Esophagus muscularis mucosa (tissue), 4 donors: Measurements from ENCODE around the gene KRTAP3-1. TPM values are rescaled to one million over a fixed set of nuclear protein-coding genes. Genes with fewer than 3 reads are reported as not detected.

Experiments
- DNase-seq: peaks from one replicate; pipeline ENCODE4 v3.0.0-alpha.2; 2017; ENCODE audit errors: extremely low spot score
- H3K27ac ChIP-seq, 4 donors: fragments of 200-600 bp; sonication (generic); replicated peaks in 1 of 4; 1 replicate in 3 of 4; 2 replicates in 1 of 4; pipeline ENCODE4 v1.5.1; 2016 to 2019; ENCODE audit warnings: mild to moderate bottlenecking in 1 of 4
- H3K27me3 ChIP-seq, 4 donors: fragments of 200-600 bp; sonication (generic); one replicate each; pipeline versions ENCODE4 v1.5.1 to v1.6.0; 2016 to 2019
- H3K36me3 ChIP-seq, 4 donors: fragments of 200-600 bp; sonication (generic); one replicate each; pipeline ENCODE4 v1.5.1; 2016 to 2019
- H3K4me1 ChIP-seq, 4 donors: fragments of 200-600 bp; sonication (generic); one replicate each; pipeline ENCODE4 v1.5.1; 2016 to 2019
- H3K4me3 ChIP-seq, 4 donors: fragments of 200-600 bp; sonication (generic); 1 replicate in 2 of 4; 2 replicates in 2 of 4; pipeline ENCODE4 v1.5.1; 2016 to 2019; ENCODE audit warnings: mild to moderate bottlenecking in 4 of 4, moderate library complexity in 1 of 4
- H3K9me3 ChIP-seq, 4 donors: fragments of 200-600 bp; sonication (generic); 1 replicate in 3 of 4; 2 replicates in 1 of 4; pipeline ENCODE4 v1.5.1; 2016 to 2019
- CTCF ChIP-seq, 3 experiments: fragments of 200-600 bp in 2 of 3; fragments of 450-650 bp in 1 of 3; sonication (generic) in 2 of 3; IDR thresholded peaks; one replicate each; pipeline ENCODE4 v1.5.1; 2017 to 2019; ENCODE audit warnings: antibody characterized with exemption in 3 of 3, mild to moderate bottlenecking in 2 of 3, moderate library complexity in 1 of 3
- EP300 ChIP-seq: sonication (generic); formaldehyde crosslinking; IDR thresholded peaks from one replicate; pipeline ENCODE4 v1.6.1; 2017; ENCODE audit warnings: antibody characterized with exemption
- POLR2A ChIP-seq: fragments of 450-650 bp; IDR thresholded peaks from one replicate; pipeline ENCODE4 v1.6.1; 2017; ENCODE audit warnings: antibody characterized with exemption, moderate library complexity, mild to moderate bottlenecking, low read depth
- POLR2AphosphoS5 ChIP-seq, 2 donors: sonication (generic); formaldehyde crosslinking; IDR thresholded peaks; one replicate each; pipeline ENCODE4 v1.6.1; 2017; ENCODE audit warnings: antibody characterized with exemption in 2 of 2
- WGBS: methylation state at CpG from one replicate; pipeline ENCODE4 v1.1.5; 2018; 5-methylcytosine and 5-hydroxymethylcytosine counted together
- intact Hi-C: fragments of 100-400 bp; cut with DNase I; formaldehyde crosslinking; loops from one replicate; pipeline ENCODE4 v1.15.1; 2023
- total RNA-seq, 4 donors: library from RNA; depleted of rRNA; stranded (reverse); fragments of >200 nt; gene quantifications; one replicate each; pipeline versions ENCODE4 v1.1.0 to v1.2.1, GENCODE V29; 2016

KRTAP3-1 gene
- total RNA-seq, 4 donors from 2014 or later: not detected

DNA sequence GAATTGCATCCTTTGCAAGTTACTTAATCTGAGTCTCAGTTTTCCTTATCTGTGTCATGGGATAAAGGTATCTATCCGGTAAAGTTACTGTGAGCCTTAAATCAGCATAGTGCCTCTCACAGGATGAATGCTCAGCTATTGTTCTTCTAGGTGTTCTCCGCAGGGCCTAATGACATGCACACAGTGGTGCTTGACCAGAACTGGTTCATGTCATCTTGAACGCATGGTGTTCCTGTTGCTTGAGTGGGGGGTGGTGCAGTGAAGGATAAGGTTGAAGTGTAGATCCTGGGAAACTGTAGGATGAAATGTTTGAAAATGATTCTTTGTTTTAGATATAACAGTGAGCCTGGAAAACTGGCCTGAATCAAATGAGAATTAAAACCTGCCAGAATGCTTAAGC lies 28.8 kb downstream of the KRTAP3-1 start:
- no peak for TF ChIP-seq POLR2AphosphoS5 (IDR thresholded peaks at IDR 0.05)
- Histone ChIP-seq H3K27me3 (peaks cover 0 to 12% (median 0%) of the 10 kb centered on the region in 4 donors), H3K9me3 (no peaks in the 10 kb centered on the region), H3K27ac (no peak overlapping the region), H3K4me1 (peaks cover 6 to 10% (median 8%) of the 10 kb centered on the region in 4 donors), H3K4me3 (no peak overlapping the region), H3K36me3 (no peaks in the 10 kb centered on the region)
- WGBS: 85% methylated on average over 3 of the region's 3 CpGs
- intact Hi-C loops: no loop called here
- DNase-seq: no peak

- intact Hi-C loops: no loop called here
- DNase-seq: no peak
- H3K36me3 ChIP-seq: no peaks in the 10 kb centered on the region
- TF ChIP-seq POLR2A (no peak), CTCF (IDR thresholded peaks at IDR 0.05) (no peak), EP300 (no peak), POLR2AphosphoS5 (IDR thresholded peaks at IDR 0.05) (no peak)
- peaks cover 6 to 10% (median 8%) of the 10 kb centered on the region in 4 donors for H3K4me1 ChIP-seq
- H3K4me3 ChIP-seq: no peak overlapping the region
- H3K27ac ChIP-seq: no peak overlapping the region
- peaks cover 0 to 12% (median 0%) of the 10 kb centered on the region in 4 donors for H3K27me3 ChIP-seq
- WGBS: 84% methylated on average over 11 of the region's 13 CpGs
- H3K9me3 ChIP-seq: no peaks in the 10 kb centered on the region
Observed at GRCh38 chr17:40978575-40979151, 30.3 kb downstream of the KRTAP3-1 start.

DNA sequence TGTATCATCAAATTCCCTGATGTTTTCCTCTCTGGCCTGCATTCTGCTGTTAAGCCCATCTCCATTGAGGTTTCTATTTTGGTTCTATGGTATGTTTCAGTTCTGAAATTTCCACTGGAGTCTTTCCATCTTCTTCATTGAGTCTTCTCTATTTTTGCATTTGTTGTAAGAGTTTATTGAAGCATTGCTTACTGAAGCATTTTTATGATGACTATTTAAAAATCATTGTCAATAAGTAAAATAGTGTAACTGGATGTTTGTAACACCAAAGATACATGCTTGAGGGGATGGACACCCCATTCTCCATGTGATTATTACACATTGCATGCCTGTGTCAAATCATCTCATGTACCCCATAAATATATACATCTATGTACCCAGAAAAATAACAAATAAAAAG lies 33.4 kb downstream of the KRTAP3-1 start:
- H3K9me3 ChIP-seq: peaks cover 0 to 4% (median 0%) of the 10 kb centered on the region in 4 donors
- H3K27ac ChIP-seq: no peak overlapping the region
- no peak for TF ChIP-seq POLR2A
- TF ChIP-seq EP300: no peak
- no peak for TF ChIP-seq CTCF (IDR thresholded peaks at IDR 0.05)
- no peak for TF ChIP-seq POLR2AphosphoS5 (IDR thresholded peaks at IDR 0.05)
- H3K36me3 ChIP-seq: no peaks in the 10 kb centered on the region
- DNase-seq: no peak
- peaks cover 2 to 5% (median 3%) of the 10 kb centered on the region in 4 donors for H3K4me1 ChIP-seq
- no peak overlapping the region for H3K4me3 ChIP-seq
- H3K27me3 ChIP-seq: peaks cover 0 to 12% (median 0%) of the 10 kb centered on the region in 4 donors
- intact Hi-C loops: no loop called here

- no peak for DNase-seq
- no peaks in the 10 kb centered on the region for H3K36me3 ChIP-seq
- WGBS: 88% methylated on average over 3 of the region's 3 CpGs
- H3K27ac ChIP-seq: no peak overlapping the region
- H3K9me3 ChIP-seq: peaks cover 0 to 4% (median 0%) of the 10 kb centered on the region in 4 donors
- intact Hi-C loops: no loop called here
- peaks cover 0 to 12% (median 0%) of the 10 kb centered on the region in 4 donors for H3K27me3 ChIP-seq
- no peak overlapping the region for H3K4me3 ChIP-seq
- TF ChIP-seq POLR2A: no peak
- H3K4me1 ChIP-seq: no peaks in the 10 kb centered on the region
Observed at GRCh38 chr17:40974366-40974765, 34.6 kb downstream of the KRTAP3-1 start.

- no peaks in the 10 kb centered on the region for H3K4me1 ChIP-seq
- H3K27me3 ChIP-seq: no peaks in the 10 kb centered on the region
- no peak overlapping the region for H3K27ac ChIP-seq
- 80% methylated on average over 1 of the region's 1 CpG for WGBS
- H3K36me3 ChIP-seq: no peaks in the 10 kb centered on the region
- no peak for DNase-seq
- no peak overlapping the region for H3K4me3 ChIP-seq
- intact Hi-C loops: no loop called here
- H3K9me3 ChIP-seq: peaks cover 0 to 4% (median 0%) of the 10 kb centered on the region in 4 donors
- TF ChIP-seq EP300: no peak
Observed at GRCh38 chr17:40967582-40967981, 41.3 kb downstream of the KRTAP3-1 start.

GRCh38 chr17:40966848-40967247 lies 42.1 kb downstream of the KRTAP3-1 start, which contains the start of gene KRT39:
TSS of gene KRT39 (minus strand) at chr17:40966948. CDS start at chr17:40966856, 92 bp downstream.
- Histone ChIP-seq H3K4me3 (no peak within 1 kb of the TSS), H3K9me3 (peaks cover 0 to 4% (median 0%) of the 10 kb centered on the region in 4 donors), H3K27me3 (no peaks in the 10 kb centered on the region), H3K36me3 (no peaks in the 10 kb centered on the region), H3K4me1 (no peaks in the 10 kb centered on the region), H3K27ac (no peak within 1 kb of the TSS)
- intact Hi-C loops: no loop called here
- WGBS: 59% methylated on average over 1 of the region's 1 CpG
- TF ChIP-seq POLR2A (no peak), POLR2AphosphoS5 (IDR thresholded peaks at IDR 0.05) (no peak), CTCF (IDR thresholded peaks at IDR 0.05) (no peak), EP300 (no peak)
- DNase-seq: no peak
